Cortex of kidney (tissue), 1 donor: ENCODE data around the gene DLG1.

Experiments
- DNase-seq: peaks from one replicate; lab custom pipeline; 2025; lab: John Stamatoyannopoulos, UW

DLG1 gene

DNA sequence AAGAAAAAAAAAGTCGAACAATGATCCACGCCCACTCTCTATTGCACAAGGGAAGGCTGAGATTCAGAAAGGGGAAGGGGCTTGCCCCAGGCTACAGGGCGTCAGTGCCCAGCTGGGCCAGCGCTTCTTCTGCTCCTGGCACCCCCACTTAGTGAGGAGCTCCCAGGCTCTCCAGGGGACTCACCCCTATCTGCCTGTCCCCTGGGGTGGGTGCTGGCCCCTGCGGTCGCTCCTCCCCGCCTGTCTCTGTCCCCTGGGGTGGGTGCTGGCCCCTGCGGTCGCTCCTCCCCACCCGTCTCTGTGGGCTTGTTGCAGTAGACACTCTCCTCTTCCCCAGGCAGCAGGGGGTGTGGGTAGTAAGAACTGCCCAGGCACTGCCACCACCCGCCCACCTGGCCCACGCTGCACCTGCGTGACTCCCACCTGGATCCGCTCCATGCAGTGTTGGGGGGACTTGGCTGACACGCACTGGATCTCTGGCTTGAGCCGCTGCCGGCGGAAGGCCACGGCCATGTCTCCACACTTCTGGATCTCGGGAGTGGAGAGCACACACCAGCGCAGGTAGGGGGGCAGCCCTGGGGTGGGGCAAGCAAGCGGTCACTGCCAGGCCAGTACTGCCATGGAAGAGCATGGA is 283.4 kb downstream of the DLG1 start:
- no peak for DNase-seq

DNA sequence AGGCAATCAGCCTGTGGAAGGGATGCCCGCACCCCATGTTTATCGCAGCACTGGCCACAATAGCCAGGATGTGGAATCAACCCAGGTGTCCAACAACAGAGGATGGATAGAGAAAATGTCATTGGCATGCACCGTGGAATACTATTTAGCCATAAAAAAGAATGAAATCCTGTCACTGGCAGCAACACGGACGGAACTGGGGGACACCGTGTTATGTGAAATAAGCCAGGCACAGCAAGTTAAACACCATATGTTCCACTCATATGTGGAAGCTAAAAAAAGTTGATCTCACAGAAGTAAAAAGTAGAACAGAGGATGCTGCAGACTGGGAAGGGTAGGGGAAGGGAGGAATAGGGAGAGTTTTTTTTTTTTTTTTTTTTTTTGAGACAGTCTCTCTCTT is 284.4 kb downstream of the DLG1 start:
- DNase-seq = no peak

DNA sequence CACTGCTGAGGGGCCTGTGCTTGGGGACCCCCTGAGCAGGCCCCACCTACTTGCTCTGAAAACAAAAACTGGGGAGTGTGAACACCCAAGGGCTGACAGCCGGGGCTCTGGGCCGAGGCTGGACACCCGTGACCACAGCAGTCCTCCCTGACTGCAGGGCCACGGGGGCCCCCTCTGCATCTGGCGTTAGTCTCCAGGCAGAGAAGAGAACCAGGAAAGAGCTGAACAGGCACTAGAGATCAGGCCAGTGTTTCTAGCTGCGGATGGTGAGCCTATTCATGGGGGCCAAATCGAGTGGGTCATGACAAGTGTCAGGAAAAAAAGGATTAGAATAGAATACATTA is 285.9 kb downstream of the DLG1 start:
- no peak for DNase-seq

DNA sequence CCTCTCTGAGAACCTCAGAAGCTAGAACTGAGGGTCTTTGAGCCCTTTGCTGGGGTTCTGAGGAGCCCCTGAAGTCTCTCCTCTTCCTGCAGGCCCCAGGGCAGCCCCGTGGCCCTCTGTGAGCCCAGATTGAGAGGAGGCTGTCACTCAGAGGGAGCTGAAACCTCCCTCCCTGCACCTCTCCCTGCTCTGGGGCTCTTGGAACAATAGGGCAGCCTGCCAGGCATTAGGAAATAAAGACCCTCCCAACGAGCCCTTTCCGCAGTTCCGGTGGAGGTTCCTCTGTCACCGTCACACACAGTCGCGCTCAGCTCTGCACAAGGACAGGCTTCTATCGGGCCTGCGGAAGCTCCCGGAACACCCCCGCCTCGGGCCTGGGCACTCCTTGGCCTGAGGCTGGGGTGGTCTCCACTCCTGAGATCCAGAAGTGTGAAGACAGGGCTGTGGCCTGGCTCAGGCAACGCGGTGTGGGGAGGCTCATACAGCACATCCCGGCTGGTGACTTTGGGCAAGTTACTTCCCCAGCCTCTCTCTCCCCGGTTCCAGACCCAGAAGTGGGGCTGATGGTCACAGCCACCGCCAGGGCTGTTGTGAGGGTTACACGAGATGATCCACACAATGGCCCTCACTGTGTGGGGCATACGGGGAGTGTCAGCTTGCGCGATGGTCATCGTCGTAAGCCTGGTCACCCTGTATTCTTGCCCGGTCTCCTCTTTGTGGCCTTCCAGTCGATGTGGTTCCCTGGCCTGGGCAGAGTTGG is 286.5 kb downstream of the DLG1 start:
- no peak for DNase-seq

DNA sequence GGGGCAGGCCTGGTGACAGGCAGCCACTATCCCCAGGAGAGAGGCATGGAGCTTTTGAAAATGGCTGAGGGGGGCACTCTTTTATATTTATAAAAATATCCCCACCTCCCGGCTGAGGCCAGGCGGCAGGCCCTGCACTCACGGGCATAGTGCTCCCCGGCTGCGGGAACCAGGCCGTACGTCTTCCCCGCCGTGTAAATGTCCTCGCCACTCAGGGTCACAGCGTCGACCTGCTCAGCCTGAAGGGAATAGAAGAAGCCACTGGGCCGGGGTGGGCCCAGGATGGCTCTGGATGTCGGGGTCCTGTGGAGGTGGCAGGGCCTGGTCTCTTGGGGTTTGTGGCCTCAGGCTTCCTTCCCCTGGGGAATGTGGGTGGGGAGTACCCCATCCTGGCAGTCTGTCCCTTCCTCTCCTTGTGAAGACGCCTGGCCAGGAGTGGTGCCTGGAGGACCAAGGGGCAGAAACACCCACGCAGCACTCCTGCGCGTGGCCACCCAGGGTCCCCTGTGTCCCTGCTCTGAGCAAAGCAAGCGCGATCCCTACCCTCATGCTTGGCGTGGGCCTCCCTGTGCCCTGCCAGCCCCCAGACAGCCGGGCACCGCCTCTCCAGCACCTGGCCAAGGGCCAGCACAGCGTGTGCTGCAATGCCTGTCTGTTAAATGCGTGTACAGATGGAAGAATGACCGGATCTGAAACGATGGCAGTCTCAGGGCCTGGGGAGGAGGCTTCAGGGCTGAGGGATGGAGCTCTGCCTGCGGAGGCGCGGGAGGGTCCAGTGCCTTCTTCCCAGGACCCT is 287.7 kb downstream of the DLG1 start:
- DNase-seq = no peak

DNA sequence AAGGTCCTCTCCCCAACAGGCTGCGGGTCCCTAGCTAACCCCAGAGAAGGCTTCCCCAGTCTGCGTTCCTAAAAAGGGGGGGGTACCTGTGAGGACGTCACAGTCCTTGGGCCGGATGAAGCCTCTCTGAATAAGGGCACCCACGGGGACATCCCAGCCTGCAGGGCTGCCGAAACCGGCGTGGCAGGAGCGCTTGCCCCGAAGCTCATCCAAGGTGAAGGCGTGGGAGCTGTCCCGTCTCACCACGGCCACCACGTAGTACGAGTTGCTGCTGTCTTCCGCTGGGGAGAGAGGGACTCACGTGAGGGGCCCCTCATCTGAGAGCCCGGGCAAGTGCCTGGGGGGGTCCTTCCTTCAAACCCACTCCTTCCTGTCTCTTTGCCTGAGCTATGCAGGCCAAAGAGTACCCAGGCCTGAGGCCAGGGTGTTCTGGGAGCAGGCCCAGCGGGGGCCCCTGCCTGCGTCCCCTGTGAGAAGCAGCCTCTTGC is 288.8 kb downstream of the DLG1 start:
- no peak for DNase-seq

DNA sequence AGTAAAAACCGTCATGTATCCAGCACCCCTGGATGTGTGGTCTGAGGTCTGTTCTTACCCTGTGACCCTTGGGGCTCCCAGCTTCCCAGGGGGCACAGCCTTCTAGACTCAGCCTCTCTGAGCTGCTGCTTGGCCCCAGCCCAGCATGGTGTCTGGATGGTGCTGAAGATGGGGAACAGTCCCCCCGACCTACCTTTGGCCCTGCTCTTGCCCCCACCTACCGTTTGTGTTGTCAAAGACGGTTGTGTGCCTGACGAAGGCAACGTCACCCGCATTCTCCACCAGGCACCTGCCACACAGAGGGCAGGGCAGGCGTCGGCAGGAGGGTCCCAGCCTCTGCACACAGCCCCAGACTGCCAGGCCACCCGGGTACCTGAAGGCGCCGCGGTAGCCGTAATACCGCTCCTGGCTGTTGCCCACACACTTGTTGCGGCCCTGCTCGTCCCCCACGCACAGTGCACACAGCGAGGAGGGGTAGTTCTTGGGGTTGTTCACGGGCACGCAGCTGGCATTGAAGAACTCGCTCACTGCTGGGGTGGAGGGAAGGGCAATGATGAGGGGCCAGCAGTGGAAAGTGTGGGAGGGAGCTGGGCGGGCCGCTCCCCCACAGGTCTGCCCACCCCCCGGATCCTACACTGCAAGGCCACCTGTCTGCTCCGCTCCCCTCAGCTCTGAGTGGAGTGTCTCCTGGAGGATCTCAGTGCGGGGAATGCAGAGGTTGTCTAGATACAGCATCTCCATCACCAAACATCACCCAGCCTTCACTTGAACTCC is 289.8 kb downstream of the DLG1 start:
- DNase-seq = no peak

DNA sequence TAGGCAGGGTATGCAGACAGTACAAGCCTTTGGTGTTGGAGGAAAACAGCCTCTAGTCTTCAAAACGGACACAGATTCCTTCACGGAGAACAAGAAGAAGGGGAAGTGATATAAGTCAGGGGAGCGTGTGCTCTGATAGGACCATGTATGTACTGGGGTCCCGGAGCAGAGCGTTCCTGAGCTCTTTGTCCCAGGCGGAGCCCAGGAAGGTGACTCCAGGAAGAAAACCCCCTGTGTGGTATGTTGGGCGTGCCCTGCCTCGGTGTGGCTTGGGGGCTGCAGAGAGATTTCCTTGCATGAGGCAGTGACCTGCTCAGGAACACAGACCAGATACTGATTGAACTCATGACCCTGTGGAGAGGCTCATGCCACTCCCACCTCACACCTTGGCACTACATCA is 290.5 kb downstream of the DLG1 start:
- no peak for DNase-seq

DNA sequence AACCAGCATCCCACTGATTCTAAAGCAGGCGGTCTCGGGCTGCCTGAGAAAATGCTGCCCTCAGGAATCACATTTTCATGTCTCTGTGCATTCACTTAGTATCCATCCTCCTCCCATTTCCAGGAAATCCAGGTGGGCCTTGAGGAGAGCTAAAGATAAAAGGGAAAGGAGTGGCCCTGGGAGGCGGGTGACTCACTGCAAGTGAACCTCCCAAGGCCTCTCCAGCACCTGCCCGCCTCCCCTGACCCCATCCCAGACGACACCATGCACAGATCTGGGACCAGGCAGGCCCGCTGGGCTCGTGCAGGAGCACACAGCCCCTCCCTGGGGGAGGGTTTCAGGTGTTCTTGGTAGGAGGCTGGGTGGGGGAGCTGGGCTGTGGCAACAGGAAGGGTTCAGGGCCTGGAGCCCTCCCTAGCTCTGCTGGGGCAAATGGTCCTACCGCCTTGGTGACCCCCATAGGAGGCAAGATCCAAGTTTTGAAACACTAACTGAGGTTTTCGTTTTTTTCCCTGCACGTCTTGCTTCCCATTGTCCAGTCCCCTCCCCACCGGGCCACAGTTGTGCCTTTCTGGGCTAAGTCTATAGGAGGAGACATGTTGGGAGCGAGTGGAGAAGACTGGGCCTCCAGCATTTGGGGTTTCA is 291.0 kb downstream of the DLG1 start:
- DNase-seq = no peak

DNA sequence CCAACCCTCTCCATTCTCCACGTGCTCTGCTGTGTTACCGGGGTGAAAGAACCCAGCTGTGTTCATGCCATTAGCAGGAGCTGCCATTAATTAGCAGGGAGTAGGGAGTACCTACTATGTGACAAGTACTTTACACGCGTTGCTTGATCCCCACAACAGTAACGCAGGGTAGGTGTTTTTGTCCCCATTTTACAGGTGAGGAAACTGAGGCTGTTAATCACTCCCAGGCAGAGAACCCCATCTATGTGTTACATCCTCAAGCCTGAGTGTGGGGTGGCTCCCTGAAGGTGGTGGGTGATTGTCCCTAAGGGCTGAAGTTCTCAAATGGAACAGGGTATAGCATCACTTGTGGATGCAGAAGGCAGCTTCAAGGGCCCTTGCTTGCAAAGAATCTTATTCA is 291.6 kb downstream of the DLG1 start:
- DNase-seq = no peak

DNA sequence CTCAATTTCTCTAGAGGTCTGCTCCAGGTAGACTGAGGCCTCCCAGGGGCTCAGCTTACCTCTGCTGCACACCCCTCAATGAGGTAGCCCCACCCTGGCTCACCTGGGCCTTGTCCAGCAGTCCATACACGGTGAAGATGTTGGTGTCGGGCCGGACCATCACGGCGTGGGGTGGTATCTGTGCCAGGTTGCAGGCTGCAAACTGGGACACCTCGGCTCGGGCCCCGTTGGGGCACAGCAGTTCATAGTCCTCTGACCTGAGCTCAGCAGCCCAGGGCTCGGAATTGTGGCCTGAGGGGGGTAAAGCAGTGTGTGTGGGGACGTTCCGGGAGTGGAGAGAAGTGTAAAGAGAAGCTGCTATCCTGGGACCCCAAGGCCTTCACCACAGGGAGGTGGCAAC is 292.0 kb downstream of the DLG1 start:
- no peak for DNase-seq

DNA sequence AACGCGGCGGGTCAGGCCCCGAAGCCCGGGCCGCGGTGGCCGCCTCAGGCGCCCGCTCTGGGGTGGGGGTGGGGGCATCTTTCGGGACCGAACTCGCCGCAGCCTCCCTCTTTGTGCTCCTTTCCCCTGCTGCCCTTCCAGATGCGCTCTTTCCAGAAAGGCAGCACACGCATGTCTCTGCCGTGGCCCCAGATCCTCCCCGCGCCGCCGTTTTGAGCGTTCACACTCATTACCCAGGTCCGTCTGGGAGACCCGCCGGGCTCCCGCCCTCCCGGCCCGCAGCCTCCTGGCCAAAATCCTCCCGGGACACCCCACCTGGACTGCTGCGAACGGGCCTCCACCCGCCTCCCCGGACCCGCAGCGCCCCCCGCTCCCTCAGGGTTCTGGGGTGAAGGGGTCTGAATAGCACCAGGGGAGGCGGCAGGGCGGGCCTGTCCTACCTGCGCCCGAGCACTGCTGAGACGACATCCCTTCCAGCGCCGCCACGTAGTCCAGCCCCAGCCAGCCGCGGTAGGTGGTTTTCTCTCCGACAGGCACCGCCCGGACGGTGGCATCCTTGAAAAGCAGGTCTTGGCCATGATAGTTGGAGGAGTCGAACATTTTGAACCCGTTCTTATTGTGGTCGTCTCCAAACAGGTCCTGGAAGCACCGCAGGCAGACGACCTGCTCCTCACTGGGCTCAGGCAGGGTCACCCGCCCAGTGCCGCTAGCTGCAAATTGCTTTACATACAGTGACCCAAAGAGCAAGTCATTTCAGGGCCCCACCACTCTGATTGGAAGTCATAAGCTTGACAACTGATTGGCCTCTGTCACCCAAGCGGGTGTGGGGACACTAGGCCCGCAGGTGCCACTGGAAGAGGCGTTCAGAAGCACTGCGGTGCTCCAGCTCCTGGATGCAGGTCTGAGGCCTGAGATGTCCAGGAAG is 294.7 kb downstream of the DLG1 start:
- DNase-seq = no peak

DNA sequence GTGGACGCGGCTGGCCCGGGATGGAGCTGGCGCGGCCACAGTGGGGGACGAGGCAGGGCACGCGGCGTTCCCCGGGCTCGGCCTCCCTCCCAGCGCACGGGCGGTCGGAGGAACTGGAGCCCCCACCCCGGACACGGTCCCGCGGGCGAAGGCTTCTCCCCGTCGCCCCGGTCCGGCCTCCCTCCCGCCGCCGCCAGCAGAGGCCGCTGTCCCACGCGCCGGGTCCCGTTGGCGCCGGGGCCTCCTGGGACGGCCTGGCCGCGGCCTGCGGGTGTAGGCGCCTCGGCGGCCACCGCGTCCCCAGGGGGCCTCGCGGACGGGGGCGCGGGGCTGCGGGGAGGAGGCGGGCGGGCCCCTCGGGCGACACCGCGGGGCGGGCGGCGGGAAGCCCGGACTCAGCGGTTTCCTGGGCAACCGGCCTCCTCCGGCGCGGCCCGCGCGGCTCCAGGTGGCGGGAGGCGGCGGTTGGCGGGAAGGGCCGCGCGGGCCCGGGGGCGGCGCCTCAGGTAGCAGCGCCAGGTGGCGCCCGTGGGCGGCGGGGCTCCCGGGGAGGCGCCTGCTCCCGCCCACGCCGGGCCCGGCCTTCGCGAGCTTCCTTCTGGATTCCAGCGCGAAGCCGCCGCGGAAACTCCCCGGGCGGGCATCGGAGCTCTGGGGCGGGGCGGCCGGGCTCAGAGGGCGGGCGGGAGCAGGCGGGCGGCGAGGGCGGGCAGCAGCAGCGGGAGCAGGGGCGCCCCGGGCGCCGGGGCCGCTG is 295.5 kb downstream of the DLG1 start:
- no peak for DNase-seq

DNA sequence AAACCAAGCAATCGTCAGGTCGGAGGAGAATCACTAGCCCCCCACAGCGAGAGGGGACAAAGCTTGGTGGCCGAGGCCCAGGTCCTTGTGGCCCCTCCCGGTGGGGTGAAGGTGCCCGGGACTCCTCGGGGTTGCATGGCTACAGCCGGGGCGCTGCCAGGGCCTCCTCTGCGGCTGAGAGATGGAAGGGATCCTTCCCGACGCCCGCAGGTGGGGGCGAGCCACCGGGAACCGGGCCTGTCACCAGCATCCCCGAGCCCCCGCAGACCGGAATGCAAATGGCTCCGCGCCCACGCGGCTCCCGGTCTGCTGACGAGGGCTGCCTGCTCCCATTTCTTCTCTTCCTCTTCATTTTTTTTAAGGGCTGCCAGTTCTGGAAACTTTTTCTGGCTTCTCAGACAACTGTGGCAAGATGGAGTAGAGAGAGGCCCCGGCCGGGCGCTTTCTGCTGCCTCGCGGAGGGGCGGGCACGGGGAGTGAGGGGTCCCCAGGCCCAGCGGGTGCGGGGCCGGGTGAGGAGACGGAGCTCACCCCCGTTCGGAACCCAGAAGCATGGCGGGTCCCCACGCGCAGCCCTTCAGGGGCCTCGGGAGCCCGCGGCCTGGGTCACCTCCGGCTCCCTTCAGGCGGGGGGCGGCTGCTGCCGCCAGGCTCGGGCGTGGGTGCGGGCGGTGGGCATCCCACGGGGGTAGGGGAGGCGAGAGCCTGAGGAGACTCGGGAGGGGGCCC is 296.3 kb downstream of the DLG1 start:
- DNase-seq = no peak

DNA sequence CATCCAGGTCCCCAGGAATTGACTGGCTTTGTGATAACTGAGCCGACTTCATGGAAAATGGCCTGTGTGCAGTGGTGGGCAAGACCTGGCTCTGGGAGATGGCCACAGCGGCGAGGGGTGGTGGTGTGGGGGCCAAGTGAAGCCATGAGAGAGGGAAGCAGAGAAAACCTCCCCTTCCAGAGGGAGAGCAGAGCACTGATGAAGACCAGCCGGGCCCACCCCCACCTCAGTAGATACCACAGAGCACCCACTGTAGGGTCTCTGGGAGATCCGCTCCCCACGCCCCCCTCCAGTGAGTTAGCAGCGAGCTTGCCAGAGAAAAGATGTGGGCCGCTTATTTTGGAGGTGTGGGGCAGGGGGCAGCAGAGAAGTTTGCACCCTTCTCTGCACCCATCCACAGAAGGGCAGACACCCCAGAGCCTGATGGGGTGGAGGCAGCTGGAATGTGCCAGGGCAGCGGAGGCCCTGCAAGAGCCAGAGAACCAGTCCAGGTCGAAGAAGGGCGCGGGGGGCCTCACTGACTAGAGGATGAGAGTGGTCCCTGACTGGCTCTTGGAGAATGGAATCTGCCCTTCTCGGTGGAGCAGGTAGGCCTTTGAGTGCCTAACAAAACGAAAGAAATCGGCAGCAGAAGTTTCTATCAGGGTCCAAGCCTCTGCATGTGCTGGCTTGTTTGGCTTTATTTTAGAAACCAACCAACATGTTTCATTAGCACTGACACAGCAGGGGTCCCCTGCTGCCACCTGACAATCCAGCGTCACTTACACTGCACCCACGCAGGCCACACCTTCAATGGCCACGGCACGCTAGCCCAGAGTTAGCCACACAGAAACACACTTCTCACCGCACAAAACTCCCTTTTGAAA is 297.1 kb downstream of the DLG1 start:
- DNase-seq = no peak

DNA sequence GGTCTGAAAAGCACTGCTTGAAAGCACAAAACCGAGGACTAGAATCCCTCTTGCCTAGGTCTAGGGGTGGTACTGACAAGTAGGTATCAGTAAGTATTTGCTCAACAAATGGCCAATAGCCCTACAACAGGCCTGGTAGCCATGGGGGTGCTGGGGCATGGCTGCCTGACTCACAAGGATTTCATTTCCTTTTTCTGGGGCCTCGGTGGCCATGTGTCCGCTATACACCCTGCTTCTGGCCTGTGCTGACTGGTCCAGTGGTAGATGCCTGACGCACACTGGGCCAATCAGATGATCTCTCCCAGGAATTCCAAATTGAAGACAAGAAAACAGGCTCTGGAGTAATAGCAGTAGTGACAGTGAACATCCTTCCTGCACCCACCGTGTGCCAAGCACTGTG is 298.2 kb downstream of the DLG1 start:
- no peak for DNase-seq

DNA sequence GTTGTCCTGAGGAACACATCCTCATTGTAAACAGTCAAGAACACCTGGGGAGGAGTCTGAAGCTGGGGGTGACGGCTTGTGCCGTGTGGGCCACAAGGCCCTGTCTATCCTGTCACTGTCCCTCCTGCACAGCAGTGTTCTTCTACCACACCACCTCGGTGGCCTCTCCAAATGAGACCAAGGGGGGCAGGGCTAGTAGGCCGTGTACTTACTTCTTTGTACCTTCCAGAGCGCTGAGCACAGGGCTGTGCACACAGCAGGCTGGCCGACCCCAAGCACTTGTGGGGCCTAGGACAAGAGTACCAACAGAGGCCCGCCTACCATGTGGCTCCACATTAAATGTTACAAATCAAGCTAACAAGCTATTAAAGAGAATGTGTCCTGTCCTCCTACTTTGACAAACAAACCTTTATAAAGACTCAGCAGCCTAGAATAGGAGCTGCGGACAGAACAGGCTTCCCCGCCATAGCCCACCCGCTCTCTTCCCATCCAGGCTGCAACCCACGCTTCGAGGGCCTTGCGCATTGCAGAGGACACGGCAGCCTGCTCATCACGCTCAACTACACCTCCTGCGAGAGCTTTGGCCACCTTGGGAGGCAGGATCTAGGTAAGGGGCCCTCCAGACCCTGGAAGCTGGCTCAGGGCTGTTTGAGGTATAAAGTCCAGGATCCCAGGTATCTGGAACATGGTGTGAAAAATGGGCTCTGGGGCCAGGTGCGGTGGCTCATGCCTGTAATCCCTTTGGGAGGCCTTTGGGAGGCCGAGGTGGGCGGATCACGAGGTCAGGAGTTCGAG is 299.2 kb downstream of the DLG1 start:
- DNase-seq = no peak
